ENCODE data around the gene ADGRG3. TPM values are rescaled to one million over a fixed set of nuclear protein-coding genes. Genes with fewer than 3 reads are reported as not detected.
A peak's percentile ranks its signal among the peaks of the same experiment; 100 is the strongest.

ADGRG3 gene
- total RNA-seq, 1 donor from 2014 or later: not detected

DNA sequence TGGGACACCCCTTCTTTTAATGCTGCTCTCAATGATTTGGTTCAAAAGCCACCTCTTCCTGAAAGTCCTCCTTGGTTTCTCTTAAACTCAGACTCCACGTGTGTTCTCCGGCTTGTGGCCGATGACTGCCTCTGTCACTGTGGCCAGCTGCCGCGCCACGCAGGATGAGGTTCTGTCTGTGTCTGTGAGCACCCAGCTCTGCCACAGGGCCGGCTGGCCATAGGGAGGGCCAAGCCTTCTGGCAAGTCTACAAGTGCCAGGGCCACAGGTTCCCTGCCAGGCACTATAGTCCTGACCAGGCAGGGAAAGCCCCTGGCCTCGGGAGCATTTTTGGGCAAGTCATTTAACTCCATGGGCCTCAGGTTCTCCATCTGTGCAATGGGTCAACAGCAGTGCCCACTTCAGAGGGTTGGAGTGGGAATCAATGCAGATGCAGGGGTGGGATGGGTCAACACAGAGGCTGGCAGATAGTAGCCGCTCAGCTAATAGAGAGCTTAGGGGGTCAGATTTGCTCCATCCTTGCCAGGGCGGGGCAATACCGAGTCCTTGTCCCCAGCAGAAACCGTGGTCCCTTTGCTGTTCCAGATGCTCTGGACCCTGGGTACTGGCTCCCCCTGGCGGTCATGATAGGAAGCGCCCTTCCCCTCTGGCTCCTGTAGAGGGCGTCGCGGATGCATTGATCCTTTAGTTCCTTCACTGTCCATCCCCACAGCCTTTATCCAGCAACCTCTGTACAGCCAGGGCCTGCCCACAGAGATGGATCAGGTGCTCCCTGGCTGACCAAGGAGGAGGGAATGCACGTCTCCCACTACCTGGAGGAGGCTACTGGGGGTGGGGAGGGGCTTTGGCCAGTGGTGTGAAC, 19.3 kb upstream of the ADGRG3 start:
- DNase-seq (ENCODE audit: low spot score): no peak
- TF ChIP-seq, protein P1, sequence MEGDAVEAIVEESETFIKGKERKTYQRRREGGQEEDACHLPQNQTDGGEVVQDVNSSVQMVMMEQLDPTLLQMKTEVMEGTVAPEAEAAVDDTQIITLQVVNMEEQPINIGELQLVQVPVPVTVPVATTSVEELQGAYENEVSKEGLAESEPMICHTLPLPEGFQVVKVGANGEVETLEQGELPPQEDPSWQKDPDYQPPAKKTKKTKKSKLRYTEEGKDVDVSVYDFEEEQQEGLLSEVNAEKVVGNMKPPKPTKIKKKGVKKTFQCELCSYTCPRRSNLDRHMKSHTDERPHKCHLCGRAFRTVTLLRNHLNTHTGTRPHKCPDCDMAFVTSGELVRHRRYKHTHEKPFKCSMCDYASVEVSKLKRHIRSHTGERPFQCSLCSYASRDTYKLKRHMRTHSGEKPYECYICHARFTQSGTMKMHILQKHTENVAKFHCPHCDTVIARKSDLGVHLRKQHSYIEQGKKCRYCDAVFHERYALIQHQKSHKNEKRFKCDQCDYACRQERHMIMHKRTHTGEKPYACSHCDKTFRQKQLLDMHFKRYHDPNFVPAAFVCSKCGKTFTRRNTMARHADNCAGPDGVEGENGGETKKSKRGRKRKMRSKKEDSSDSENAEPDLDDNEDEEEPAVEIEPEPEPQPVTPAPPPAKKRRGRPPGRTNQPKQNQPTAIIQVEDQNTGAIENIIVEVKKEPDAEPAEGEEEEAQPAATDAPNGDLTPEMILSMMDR (IDR thresholded peaks at IDR 0.05): peak; percentile 100
- peaks cover 8% of the 10 kb centered on the region for H3K36me3 Mint-ChIP-seq (ENCODE audit: low read depth)
- H3K27ac Mint-ChIP-seq (ENCODE audit: unreplicated experiment): no peak overlapping the region
- no peaks in the 10 kb centered on the region for H3K27me3 Mint-ChIP-seq (ENCODE audit: low read depth)
- H3K4me3 Mint-ChIP-seq (ENCODE audit: unreplicated experiment): no peak overlapping the region
- no peaks in the 10 kb centered on the region for H3K9me3 Mint-ChIP-seq (ENCODE audit: low read depth)
- H3K4me1 Mint-ChIP-seq (ENCODE audit: low read depth): peaks cover 24% of the 10 kb centered on the region

DNA sequence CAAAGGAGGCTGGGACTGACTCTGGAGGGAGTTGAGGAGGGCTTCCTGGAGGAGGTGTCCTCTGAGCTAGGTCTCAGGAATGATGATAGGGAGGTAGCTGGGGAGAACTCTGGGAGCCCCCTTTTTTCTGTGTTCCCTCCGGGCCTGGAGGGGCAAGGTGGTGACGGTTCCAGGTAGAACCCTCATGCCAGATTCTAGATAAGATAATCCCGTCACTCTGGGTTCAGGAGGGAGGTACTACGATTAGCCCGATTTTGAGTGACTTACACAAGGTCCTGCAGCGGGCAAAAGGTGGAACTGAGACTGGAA, 18.7 kb upstream of the ADGRG3 start:
- H3K4me3 Mint-ChIP-seq (ENCODE audit: unreplicated experiment): no peak overlapping the region
- H3K27ac Mint-ChIP-seq (ENCODE audit: unreplicated experiment): no peak overlapping the region
- no peak for DNase-seq (ENCODE audit: low spot score)
- H3K9me3 Mint-ChIP-seq (ENCODE audit: low read depth): no peaks in the 10 kb centered on the region
- no peaks in the 10 kb centered on the region for H3K27me3 Mint-ChIP-seq (ENCODE audit: low read depth)
- H3K36me3 Mint-ChIP-seq (ENCODE audit: low read depth): peaks cover 8% of the 10 kb centered on the region
- peaks cover 28% of the 10 kb centered on the region for H3K4me1 Mint-ChIP-seq (ENCODE audit: low read depth)
- TF ChIP-seq, protein P1 (IDR thresholded peaks at IDR 0.05): no peak

DNA sequence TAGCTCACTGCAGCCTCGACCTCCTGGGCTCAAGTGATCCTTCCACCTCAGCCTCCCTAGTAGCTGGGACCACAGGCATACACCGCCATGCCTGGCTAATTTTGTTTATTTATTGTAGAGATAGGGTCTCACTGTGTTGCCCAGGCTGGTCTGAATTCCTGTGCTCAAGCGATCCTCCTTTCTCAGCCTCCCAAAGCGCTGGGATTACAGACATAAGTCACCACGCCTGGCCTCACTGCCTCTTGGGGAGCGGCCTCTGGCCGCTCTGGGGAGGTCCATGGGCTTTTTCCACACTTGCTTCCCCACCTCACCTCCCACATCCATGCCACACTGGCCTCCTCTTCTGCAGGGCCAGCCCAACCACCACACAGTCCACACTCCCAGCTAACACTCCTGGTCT, 18.3 kb upstream of the ADGRG3 start:
- H3K4me3 Mint-ChIP-seq (ENCODE audit: unreplicated experiment): no peak overlapping the region

DNA sequence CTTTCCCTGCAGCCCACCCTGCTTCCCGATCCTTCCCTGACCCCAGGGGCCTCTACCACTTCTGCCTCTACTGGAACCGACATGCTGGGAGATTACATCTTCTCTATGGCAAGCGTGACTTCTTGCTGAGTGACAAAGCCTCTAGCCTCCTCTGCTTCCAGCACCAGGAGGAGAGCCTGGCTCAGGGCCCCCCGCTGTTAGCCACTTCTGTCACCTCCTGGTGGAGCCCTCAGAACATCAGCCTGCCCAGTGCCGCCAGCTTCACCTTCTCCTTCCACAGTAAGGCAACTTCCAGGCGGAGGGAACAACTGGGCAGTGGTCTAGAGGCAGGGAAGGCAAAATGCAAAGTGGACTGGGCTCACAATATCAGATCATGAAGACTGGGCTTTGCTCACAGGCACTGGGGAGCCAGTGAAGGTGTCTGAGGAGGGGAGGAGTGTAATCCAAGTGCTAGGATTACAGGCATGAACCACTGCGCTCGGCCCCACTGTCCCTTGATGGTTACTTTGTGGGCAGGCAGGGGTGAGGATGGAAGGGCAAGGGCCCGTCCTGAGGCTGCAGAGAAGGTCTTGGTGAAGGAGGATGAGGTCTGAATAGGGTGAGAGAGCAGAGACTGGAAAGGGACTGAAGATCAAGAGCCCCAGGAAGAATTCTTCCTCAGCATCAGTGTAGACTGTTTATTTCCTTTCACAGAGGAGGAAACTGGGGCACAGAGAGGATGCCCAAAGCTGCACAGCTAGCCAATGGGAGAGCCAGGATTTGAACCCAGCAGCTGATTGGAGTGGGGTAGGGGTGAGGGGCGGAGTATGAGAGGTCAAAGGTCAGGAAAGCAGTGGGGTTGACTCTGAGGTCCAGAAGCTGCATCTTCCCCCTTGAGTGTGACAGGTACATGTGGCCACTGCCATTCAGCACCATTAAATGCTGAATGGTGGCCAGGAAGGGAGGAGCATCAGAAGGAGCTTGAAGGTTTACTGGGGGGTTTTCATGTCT, 16.5 kb upstream of the ADGRG3 start:
- Mint-ChIP-seq H3K27ac (ENCODE audit: unreplicated experiment) (peak overlapping the region; percentile 57), H3K4me1 (ENCODE audit: low read depth) (peaks cover 23% of the 10 kb centered on the region), H3K4me3 (ENCODE audit: unreplicated experiment) (no peak overlapping the region), H3K36me3 (ENCODE audit: low read depth) (peaks cover 8% of the 10 kb centered on the region), H3K27me3 (ENCODE audit: low read depth) (no peaks in the 10 kb centered on the region), H3K9me3 (ENCODE audit: low read depth) (no peaks in the 10 kb centered on the region)
- TF ChIP-seq, protein P1 (IDR thresholded peaks at IDR 0.05): no peak
- DNase-seq (ENCODE audit: low spot score): no peak

More for the DNA sequence above, 18.3 kb upstream of the ADGRG3 start:
- TF ChIP-seq, protein P1 (IDR thresholded peaks at IDR 0.05): no peak
- Mint-ChIP-seq H3K36me3 (ENCODE audit: low read depth) (peaks cover 8% of the 10 kb centered on the region), H3K27ac (ENCODE audit: unreplicated experiment) (no peak overlapping the region), H3K9me3 (ENCODE audit: low read depth) (no peaks in the 10 kb centered on the region), H3K4me1 (ENCODE audit: low read depth) (peaks cover 29% of the 10 kb centered on the region), H3K27me3 (ENCODE audit: low read depth) (no peaks in the 10 kb centered on the region)
- no peak for DNase-seq (ENCODE audit: low spot score)
